Measurements from ENCODE around the gene LRRC23. TPM values are rescaled to one million over a fixed set of nuclear protein-coding genes. Genes with fewer than 3 reads are reported as not detected.

The LRRC23 gene
- polyA plus RNA-seq, 2 of the 4 experiments (the other 2 are of a cell fraction) = 19.1 to 33.3 TPM

GRCh38 chr12:6932766-6933165 is 28.1 kb downstream of the LRRC23 start:
- DNase-seq (ENCODE audit: low read depth in 1 of 2, low spot score in 1 of 2) (no peak), ATAC-seq (no peak), FAIRE-seq (no peak)
- 90% methylated on average over 1 of the region's 1 CpG for WGBS (ENCODE audit: missing lambda C conversion rate)
- ChIA-PET CTCF (interaction anchor here (1.4 to 22.6 kb wide), 5 partner anchors 5 to 62 kb away, joined by 4 to 370 read pairs (median 183); partner anchors contain the start of genes ATN1, C12orf57, PTPN6 and RNU7-1), POLR2A (interaction anchor here (1.6 to 2.2 kb wide), 2 partner anchors 11 to 66 kb away, joined by 4 to 7 read pairs; partner anchors contain the start of genes C12orf57, RNU7-1 and TPI1)
- TF ChIP-seq POLR2A (IDR thresholded peaks at IDR 0.05; ENCODE audit: low read length) = no peak
- no peak for TF ChIP-seq ELK1 (IDR thresholded peaks at IDR 0.05; ENCODE audit: low read depth, low read length)
- no peak for TF ChIP-seq POLR2AphosphoS2 (conservative IDR thresholded peaks at IDR 0.05; ENCODE audit: low read length)
- TF ChIP-seq NPAS2 (CRISPR knock-in tag; IDR thresholded peaks at IDR 0.05; ENCODE audit: borderline replicate concordance) = no peak
- no peak for TF ChIP-seq NFE2L2 (conservative IDR thresholded peaks at IDR 0.05; ENCODE audit: low read length)
- TF ChIP-seq, protein P1, sequence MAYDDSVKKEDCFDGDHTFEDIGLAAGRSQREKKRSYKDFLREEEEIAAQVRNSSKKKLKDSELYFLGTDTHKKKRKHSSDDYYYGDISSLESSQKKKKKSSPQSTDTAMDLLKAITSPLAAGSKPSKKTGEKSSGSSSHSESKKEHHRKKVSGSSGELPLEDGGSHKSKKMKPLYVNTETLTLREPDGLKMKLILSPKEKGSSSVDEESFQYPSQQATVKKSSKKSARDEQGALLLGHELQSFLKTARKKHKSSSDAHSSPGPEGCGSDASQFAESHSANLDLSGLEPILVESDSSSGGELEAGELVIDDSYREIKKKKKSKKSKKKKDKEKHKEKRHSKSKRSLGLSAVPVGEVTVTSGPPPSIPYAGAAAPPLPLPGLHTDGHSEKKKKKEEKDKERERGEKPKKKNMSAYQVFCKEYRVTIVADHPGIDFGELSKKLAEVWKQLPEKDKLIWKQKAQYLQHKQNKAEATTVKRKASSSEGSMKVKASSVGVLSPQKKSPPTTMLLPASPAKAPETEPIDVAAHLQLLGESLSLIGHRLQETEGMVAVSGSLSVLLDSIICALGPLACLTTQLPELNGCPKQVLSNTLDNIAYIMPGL (CRISPR knock-in tag; IDR thresholded peaks at IDR 0.05; ENCODE audit: borderline replicate concordance) = no peak
- TF ChIP-seq RCOR1 (IDR thresholded peaks at IDR 0.05; ENCODE audit: low read depth, low read length) = no peak
- TF ChIP-seq HOXA7 (CRISPR knock-in tag; IDR thresholded peaks at IDR 0.05) = no peak
- Histone ChIP-seq H3K9me3 (no peaks in the 10 kb centered on the region), H3K27ac (no peak overlapping the region), H3K4me3 (no peak overlapping the region), H3K4me2 (no peak overlapping the region), H3K4me1 (peaks cover 53% of the 10 kb centered on the region)

DNA sequence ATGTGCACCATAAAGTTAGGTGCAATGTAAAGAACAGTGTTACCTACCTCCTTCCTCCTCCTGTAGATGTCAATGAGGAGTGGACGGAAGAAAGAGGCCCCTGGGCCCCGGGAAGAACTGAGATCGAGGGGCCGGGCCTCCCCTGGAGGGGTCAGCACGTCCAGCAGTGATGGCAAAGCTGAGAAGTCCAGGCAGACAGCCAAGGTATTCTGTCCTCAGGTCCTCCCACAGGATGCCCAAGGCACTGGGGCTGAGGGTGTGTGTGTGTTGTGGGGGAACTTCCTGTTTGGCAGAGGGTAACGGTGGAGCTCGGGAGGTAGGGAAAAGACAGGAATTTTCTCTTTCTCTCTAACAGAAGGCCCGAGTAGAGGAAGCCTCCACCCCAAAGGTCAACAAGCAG is 29.5 kb downstream of the LRRC23 start:
- ATAC-seq = no peak
- 51% methylated on average over 8 of the region's 8 CpGs for WGBS (ENCODE audit: missing lambda C conversion rate)
- TF ChIP-seq RFX5 (IDR thresholded peaks at IDR 0.05) (no peak), FOXS1 (CRISPR knock-in tag; IDR thresholded peaks at IDR 0.05) (no peak), RNF2 (IDR thresholded peaks at IDR 0.05; ENCODE audit: borderline replicate concordance, low read depth) (no peak), TP53 (CRISPR knock-in tag; IDR thresholded peaks at IDR 0.05) (no peak), FOSB (CRISPR knock-in tag; IDR thresholded peaks at IDR 0.05) (no peak)
- TF ChIP-seq, protein P2, sequence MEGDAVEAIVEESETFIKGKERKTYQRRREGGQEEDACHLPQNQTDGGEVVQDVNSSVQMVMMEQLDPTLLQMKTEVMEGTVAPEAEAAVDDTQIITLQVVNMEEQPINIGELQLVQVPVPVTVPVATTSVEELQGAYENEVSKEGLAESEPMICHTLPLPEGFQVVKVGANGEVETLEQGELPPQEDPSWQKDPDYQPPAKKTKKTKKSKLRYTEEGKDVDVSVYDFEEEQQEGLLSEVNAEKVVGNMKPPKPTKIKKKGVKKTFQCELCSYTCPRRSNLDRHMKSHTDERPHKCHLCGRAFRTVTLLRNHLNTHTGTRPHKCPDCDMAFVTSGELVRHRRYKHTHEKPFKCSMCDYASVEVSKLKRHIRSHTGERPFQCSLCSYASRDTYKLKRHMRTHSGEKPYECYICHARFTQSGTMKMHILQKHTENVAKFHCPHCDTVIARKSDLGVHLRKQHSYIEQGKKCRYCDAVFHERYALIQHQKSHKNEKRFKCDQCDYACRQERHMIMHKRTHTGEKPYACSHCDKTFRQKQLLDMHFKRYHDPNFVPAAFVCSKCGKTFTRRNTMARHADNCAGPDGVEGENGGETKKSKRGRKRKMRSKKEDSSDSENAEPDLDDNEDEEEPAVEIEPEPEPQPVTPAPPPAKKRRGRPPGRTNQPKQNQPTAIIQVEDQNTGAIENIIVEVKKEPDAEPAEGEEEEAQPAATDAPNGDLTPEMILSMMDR (IDR thresholded peaks at IDR 0.05) = no peak
- no peak for FAIRE-seq
- DNase-seq (ENCODE audit: low read depth in 1 of 2, low spot score in 1 of 2) = no peak
- H3K4me1 ChIP-seq = peaks cover 62% of the 10 kb centered on the region
- H3K9me3 ChIP-seq = no peaks in the 10 kb centered on the region
- no peak overlapping the region for H3K4me3 ChIP-seq
- ChIA-PET POLR2A (interaction anchor here (0.8 to 1.1 kb wide), 2 partner anchors 10 kb away, joined by 3 to 5 read pairs; partner anchors contain the start of genes C12orf57 and RNU7-1), CTCF (interaction anchor here (0.6 to 22.6 kb wide), 5 partner anchors 6 to 81 kb away, joined by 3 to 370 read pairs (median 183); partner anchors contain the start of genes ATN1, C12orf57, PTPN6 and RNU7-1)
- no peak overlapping the region for H3K4me2 ChIP-seq
- H3K27ac ChIP-seq = peak overlapping the region in 1 of 2 experiments; percentile 21; a peak in 1 of 6 replicates

GRCh38 chr12:6935371-6936193 is 31.0 kb downstream of the LRRC23 start:
- CTCF ChIA-PET = interaction anchor here (1.4 to 22.6 kb wide), 5 partner anchors 7 to 72 kb away, joined by 4 to 370 read pairs (median 183); partner anchors contain the start of genes ATN1, C12orf57, PTPN6 and RNU7-1
- POLR2A ChIA-PET = interaction anchor here (0.6 to 3.8 kb wide), 2 partner anchors 7 to 10 kb away, joined by 3 to 44 read pairs; partner anchors contain the start of gene ATN1
- H3K9me3 ChIP-seq = no peaks in the 10 kb centered on the region
- ATAC-seq (no peak), DNase-seq (ENCODE audit: low read depth in 1 of 2, low spot score in 1 of 2) (no peak), FAIRE-seq (no peak)
- peaks cover 49% of the 10 kb centered on the region for H3K4me1 ChIP-seq
- WGBS (ENCODE audit: missing lambda C conversion rate) = 86% methylated on average over 14 of the region's 14 CpGs
- no peak overlapping the region for H3K4me3 ChIP-seq
- peak overlapping the region in 1 of 2 experiments; percentile 14; a peak in 2 of 6 replicates for H3K27ac ChIP-seq
- H3K4me2 ChIP-seq = no peak overlapping the region
- TF ChIP-seq, protein P2 (IDR thresholded peaks at IDR 0.05) = no peak
- TF ChIP-seq MAFK (IDR thresholded peaks at IDR 0.05; ENCODE audit: partially characterized antibody) = no peak
- TF ChIP-seq PBX3 (IDR thresholded peaks at IDR 0.05) = no peak

Data from A549 (cell line).